ENCODE data around the gene AIP. TPM values are rescaled to one million over a fixed set of nuclear protein-coding genes. Genes with fewer than 3 reads are reported as not detected.
"Not testable (repeated sequence)": the region's sequence is repeated elsewhere in the genome, so short reads cannot be mapped to it uniquely, and the experiment has no call there.

Gene AIP
- polyA plus RNA-seq, 1 donor from 2014 or later: 158 TPM

GRCh38 chr11:67508486-67509121 is 25.8 kb downstream of the AIP start:
- H3K4me3 Mint-ChIP-seq: peak overlapping the region; percentile 87 to 97 (median 92)
- H3K36me3 Mint-ChIP-seq: peaks cover 3% of the 10 kb centered on the region
- H3K9me3 Mint-ChIP-seq: no peaks in the 10 kb centered on the region
- H3K4me1 Mint-ChIP-seq: peaks cover 18 to 21% (median 19%) of the 10 kb centered on the region in 3 donors
- peak overlapping the region; percentile 98 to 99 (median 98) for H3K27ac Mint-ChIP-seq
- H3K27me3 Mint-ChIP-seq: peaks cover 6% of the 10 kb centered on the region

- peak overlapping the region in 1 of 3 donors; percentile 98 for H3K27ac Mint-ChIP-seq
- peak overlapping the region in 2 of 4 donors; percentile 83 to 88 for H3K4me3 Mint-ChIP-seq
- peaks cover 3% of the 10 kb centered on the region for H3K36me3 Mint-ChIP-seq
- no peaks in the 10 kb centered on the region for H3K9me3 Mint-ChIP-seq
- H3K27me3 Mint-ChIP-seq: peaks cover 11% of the 10 kb centered on the region
- peaks cover 14 to 21% (median 19%) of the 10 kb centered on the region in 3 donors for H3K4me1 Mint-ChIP-seq
Measured at GRCh38 chr11:67510023-67510345, 27.2 kb downstream of the AIP start.

GRCh38 chr11:67511558-67511957 is 28.7 kb downstream of the AIP start:
- H3K27ac Mint-ChIP-seq: peak overlapping the region in 1 of 3 donors; percentile 98

GRCh38 chr11:67514116-67514515 is 31.3 kb downstream of the AIP start:
- H3K9me3 Mint-ChIP-seq: no peaks in the 10 kb centered on the region
- H3K4me1 Mint-ChIP-seq: peaks cover 0 to 6% (median 2%) of the 10 kb centered on the region in 3 donors
- peaks cover 17% of the 10 kb centered on the region for H3K27me3 Mint-ChIP-seq
- H3K27ac Mint-ChIP-seq: no peak overlapping the region
- no peak overlapping the region for H3K4me3 Mint-ChIP-seq
- H3K36me3 Mint-ChIP-seq: peaks cover 1% of the 10 kb centered on the region

More at GRCh38 chr11:67511558-67511957, 28.7 kb downstream of the AIP start:
- H3K9me3 Mint-ChIP-seq, H3K36me3 Mint-ChIP-seq: not testable (repeated sequence)
- Mint-ChIP-seq H3K4me3 (peak overlapping the region in 1 of 4 donors; percentile 88), H3K27me3 (peaks cover 17% of the 10 kb centered on the region), H3K4me1 (peaks cover 8 to 13% (median 10%) of the 10 kb centered on the region in 3 donors)

GRCh38 chr11:67516806-67517205 is 34.0 kb downstream of the AIP start:
- Mint-ChIP-seq H3K4me1 (peaks cover 0 to 2% (median 0%) of the 10 kb centered on the region in 3 donors), H3K4me3 (no peak overlapping the region), H3K27me3 (peaks cover 17% of the 10 kb centered on the region)

GRCh38 chr11:67517784-67518552 is 35.1 kb downstream of the AIP start:
- no peaks in the 10 kb centered on the region for H3K36me3 Mint-ChIP-seq
- H3K4me3 Mint-ChIP-seq: no peak overlapping the region
- H3K27me3 Mint-ChIP-seq: peaks cover 11% of the 10 kb centered on the region
- no peaks in the 10 kb centered on the region for H3K9me3 Mint-ChIP-seq
- H3K4me1 Mint-ChIP-seq: peaks cover 0 to 2% (median 0%) of the 10 kb centered on the region in 3 donors
- H3K27ac Mint-ChIP-seq: no peak overlapping the region

More at GRCh38 chr11:67516806-67517205, 34.0 kb downstream of the AIP start:
- Mint-ChIP-seq H3K27ac (no peak overlapping the region), H3K9me3 (no peaks in the 10 kb centered on the region), H3K36me3 (no peaks in the 10 kb centered on the region)

GRCh38 chr11:67519726-67520125 is 36.9 kb downstream of the AIP start:
- Mint-ChIP-seq H3K4me1 (no peaks in the 10 kb centered on the region), H3K36me3 (no peaks in the 10 kb centered on the region), H3K27ac (no peak overlapping the region), H3K4me3 (no peak overlapping the region), H3K27me3 (peaks cover 9% of the 10 kb centered on the region), H3K9me3 (no peaks in the 10 kb centered on the region)

GRCh38 chr11:67520856-67521824 is 38.3 kb downstream of the AIP start:
- no peaks in the 10 kb centered on the region for H3K4me1 Mint-ChIP-seq
- no peak overlapping the region for H3K27ac Mint-ChIP-seq
- peaks cover 3% of the 10 kb centered on the region for H3K27me3 Mint-ChIP-seq
- H3K4me3 Mint-ChIP-seq: no peak overlapping the region
- H3K36me3 Mint-ChIP-seq: no peaks in the 10 kb centered on the region
- H3K9me3 Mint-ChIP-seq: no peaks in the 10 kb centered on the region

GRCh38 chr11:67521924-67522323 is 39.1 kb downstream of the AIP start:
- Mint-ChIP-seq H3K9me3 (no peaks in the 10 kb centered on the region), H3K4me3 (no peak overlapping the region), H3K27ac (no peak overlapping the region), H3K27me3 (peaks cover 7% of the 10 kb centered on the region), H3K4me1 (no peaks in the 10 kb centered on the region), H3K36me3 (no peaks in the 10 kb centered on the region)

- Mint-ChIP-seq H3K36me3 (no peaks in the 10 kb centered on the region), H3K4me3 (no peak overlapping the region), H3K9me3 (peaks cover 0 to under 1% (median 0%) of the 10 kb centered on the region in 3 donors), H3K27me3 (peaks cover 11% of the 10 kb centered on the region), H3K4me1 (peaks cover 0 to 2% (median 0%) of the 10 kb centered on the region in 3 donors), H3K27ac (no peak overlapping the region)
Measured at GRCh38 chr11:67522338-67522737, 39.5 kb downstream of the AIP start.

- peaks cover 11% of the 10 kb centered on the region for H3K27me3 Mint-ChIP-seq
- H3K4me1 Mint-ChIP-seq: peaks cover 0 to 2% (median 0%) of the 10 kb centered on the region in 3 donors
- no peak within 1 kb of the TSS for H3K27ac Mint-ChIP-seq
- no peak within 1 kb of the TSS for H3K4me3 Mint-ChIP-seq
- no peaks in the 10 kb centered on the region for H3K36me3 Mint-ChIP-seq
- H3K9me3 Mint-ChIP-seq: peaks cover 0 to 2% (median 0%) of the 10 kb centered on the region in 3 donors
Measured at GRCh38 chr11:67522844-67523555, 40.2 kb downstream of the AIP start, which contains the start of gene CABP2. TSS of gene CABP2 (minus strand) at chr11:67523446. CDS start at chr11:67523326, 120 bp downstream.

- Mint-ChIP-seq H3K4me1 (peaks cover 0 to 2% (median 0%) of the 10 kb centered on the region in 3 donors), H3K4me3 (no peak overlapping the region), H3K9me3 (peaks cover 0 to 2% (median 0%) of the 10 kb centered on the region in 3 donors), H3K36me3 (no peaks in the 10 kb centered on the region), H3K27me3 (peaks cover 11% of the 10 kb centered on the region), H3K27ac (no peak overlapping the region)
Measured at GRCh38 chr11:67523556-67524479, 41.0 kb downstream of the AIP start.

GRCh38 chr11:67524480-67524808 is 41.6 kb downstream of the AIP start:
- Mint-ChIP-seq H3K9me3 (peaks cover 0 to 2% (median 0%) of the 10 kb centered on the region in 3 donors), H3K4me3 (peak overlapping the region in 1 of 4 donors; percentile 76), H3K4me1 (peaks cover 0 to 2% (median 2%) of the 10 kb centered on the region in 3 donors), H3K27me3 (peaks cover 14% of the 10 kb centered on the region), H3K27ac (no peak overlapping the region), H3K36me3 (no peaks in the 10 kb centered on the region)
